NCI-H345 treated with DMSO at 0.1 percent for 48 hours (cell line): ENCODE measurements around the gene USP7.
"Not testable (repeated sequence)": the region's sequence is repeated elsewhere in the genome, so short reads cannot be mapped to it uniquely, and the experiment has no call there.

Experiments used
- DNase-seq: peaks from one replicate; lab custom pipeline; 2025; ENCODE audit not compliant: unreplicated experiment; lab: John Stamatoyannopoulos, UW

The USP7 gene

DNA sequence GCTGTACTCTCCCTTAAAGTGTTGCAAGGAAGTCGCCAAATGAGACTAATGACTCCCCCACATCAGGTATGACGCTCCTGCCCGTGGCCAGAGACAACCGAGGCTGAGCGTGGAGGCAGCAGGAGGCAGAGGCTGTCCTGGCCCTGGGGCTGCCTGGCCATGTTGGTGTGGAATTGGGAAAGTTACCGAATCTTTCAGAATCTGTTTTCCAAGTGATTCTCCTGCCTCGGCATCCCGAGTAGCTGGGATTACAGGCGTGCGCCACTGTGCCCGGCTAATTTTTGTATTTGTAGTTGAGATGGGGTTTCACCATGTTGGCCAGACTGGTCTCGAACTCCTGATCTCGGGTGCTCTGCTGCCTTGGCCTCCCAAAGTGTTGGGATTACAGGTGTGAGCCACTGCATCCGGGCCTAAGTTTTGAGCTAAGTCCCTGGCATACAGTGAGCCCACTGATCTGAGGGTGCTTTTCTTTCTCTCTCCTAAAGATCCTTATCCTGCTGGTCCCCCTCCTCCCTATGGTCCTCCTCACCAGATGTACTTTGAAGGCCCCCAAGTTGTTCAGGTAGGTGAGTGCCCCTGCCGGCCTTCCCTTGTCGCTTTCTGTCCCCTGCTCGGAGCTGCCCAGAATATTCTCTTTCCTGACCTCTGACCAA is 80.9 kb downstream of the USP7 start:
- no peak for DNase-seq

DNA sequence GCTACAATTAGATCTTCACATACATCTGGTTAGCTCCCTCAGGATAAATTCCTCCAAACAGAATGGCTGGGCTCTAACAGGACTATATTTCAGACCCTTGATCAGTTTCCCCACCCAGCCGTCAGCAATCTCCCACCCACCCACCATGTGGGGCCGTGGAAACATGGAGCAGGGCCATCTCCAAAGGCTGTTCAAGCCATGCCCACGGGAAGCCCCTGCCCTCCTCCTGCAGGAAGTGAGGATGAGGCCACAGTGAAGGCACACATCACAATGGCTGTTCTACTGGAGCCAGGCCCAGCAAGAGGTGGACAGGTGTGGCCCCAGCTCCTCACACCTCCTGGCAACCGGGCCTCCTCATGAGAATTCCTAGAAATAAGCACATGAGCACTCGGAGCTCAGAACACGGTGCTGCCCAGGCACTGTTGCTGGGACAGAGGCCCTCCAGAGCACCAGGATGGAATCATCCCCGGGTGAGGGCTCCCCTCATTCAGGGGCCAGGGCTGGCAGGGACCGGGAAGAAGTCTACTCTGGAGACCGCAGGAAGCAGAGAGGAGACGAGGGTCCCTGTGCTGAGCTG is 81.6 kb downstream of the USP7 start, which contains the start of gene LITAFD:
TSS of gene LITAFD (plus strand) at position 311 of the 577 bp plus-strand sequence. CDS start 2,005 bp downstream, outside the sequence.
- DNase-seq, result no peak

- no peak for DNase-seq
Observed at GRCh38 chr16:8880839-8881510, 82.7 kb downstream of the USP7 start.

- no peak for DNase-seq
Observed at GRCh38 chr16:8878523-8878911, 85.2 kb downstream of the USP7 start.

- no peak for DNase-seq
Observed at GRCh38 chr16:8877894-8878522, 85.7 kb downstream of the USP7 start.

GRCh38 chr16:8875317-8875716 is 88.4 kb downstream of the USP7 start:
- not testable (repeated sequence) for DNase-seq

DNA sequence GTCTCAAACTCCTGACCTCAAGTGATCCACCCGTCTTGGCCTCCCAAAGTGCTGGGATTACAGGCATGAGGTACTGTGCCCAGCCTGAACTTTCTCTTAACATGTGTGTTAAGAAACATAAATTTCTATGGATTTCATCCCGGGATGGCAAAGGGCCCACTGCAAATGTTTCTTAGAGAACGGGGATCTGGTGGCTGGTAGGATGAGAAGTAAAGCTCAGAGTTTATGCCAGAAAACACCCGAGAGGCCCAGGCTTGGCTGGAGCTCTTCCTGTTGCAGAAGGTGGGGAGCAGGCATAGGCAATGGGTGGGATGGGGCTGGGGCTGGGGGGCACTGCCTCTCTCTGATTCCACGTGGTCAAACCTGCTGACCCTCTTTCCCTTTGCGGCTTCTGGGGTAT is 89.3 kb downstream of the USP7 start:
- no peak for DNase-seq

DNA sequence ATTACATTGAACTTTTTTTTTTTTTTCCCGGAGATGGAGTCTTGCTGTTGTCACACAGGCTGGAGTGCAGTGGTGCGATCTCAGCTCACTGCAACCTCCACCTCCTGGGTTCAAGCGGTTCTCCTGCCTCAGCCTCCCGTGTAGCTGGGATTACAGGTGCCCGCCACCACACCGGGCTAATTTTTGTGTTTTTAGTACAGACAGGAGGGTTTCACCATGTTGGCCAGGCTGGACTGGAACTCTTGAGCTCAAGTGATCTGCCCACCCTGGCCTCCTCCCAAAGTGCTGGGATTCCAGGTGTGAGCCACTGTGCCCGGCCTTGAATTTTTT is 89.9 kb downstream of the USP7 start:
- not testable (repeated sequence) for DNase-seq

- no peak for DNase-seq
Observed at GRCh38 chr16:8872967-8873865, 90.5 kb downstream of the USP7 start.

- DNase-seq, result no peak
Observed at GRCh38 chr16:8872071-8872470, 91.6 kb downstream of the USP7 start.

- DNase-seq, result not testable (repeated sequence)
Observed at GRCh38 chr16:8869988-8870241, 93.8 kb downstream of the USP7 start.

- DNase-seq, result no peak
Observed at GRCh38 chr16:8869212-8869987, 94.3 kb downstream of the USP7 start.

GRCh38 chr16:8868416-8869211 is 95.1 kb downstream of the USP7 start, which contains the start of gene CARHSP1:
CARHSP1 (minus strand) TSS chr16:8869006; CDS start chr16:8859328, 9,678 bp downstream.
- peak; percentile 56 for DNase-seq

DNA sequence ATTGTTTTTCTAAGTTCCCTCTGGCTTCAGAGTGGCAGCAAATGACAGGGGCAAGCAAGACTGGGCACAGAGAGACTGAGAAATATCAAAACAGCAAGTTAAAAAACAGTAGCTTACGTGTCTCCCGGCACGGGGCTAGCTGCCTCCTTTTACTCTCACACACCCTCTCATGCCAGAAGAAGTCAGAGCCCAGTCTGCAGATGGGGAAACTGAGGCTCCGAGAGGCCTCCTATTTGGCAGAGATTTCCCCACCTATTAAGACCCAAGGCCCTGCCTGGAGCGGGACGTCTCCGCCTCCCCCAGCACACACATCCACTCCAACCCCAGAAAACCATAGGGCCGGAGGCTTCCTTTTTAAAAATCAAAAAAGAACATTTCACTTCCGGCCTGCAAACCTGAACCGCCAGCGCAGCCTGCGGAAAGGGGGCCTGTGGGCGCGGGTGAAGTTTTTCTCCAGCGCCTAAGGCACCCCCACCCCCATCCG is 95.7 kb downstream of the USP7 start:
- DNase-seq, result no peak

DNA sequence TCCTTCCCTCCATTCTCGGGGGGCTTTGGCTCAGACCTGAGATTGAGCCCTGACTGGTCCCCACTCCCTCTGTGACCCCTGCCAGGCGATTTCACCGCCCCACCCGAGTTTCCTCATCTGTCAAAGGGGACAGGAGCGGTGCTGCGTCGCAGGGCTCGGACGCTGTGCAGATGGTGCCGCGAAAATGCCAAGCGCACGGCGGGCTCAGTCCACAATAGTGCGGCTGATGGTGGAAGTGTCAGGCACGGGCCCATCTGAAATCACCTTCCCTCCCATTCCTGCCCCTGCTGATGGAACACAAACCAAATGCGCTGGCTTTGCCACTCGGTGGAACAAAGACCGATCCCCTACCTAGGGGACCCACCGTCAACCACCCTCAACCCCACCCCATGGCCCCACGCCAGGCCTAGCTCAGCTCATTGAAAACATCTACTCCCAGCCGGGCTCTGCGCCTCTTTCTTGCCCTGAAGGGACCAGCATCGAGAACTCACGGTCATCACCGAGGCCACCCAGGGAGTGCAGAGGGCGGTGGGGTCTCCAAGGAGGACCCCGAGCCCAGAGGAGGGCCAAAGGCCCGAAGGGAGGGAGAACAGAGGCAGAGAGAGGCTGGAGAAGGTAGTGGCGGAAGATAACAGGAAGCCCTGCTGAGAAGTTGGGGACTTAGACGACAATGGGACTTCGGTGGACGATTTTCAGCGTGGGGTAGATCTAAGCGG is 96.3 kb downstream of the USP7 start:
- DNase-seq, result no peak

- DNase-seq, result no peak
Observed at GRCh38 chr16:8866884-8867215, 96.9 kb downstream of the USP7 start.

DNA sequence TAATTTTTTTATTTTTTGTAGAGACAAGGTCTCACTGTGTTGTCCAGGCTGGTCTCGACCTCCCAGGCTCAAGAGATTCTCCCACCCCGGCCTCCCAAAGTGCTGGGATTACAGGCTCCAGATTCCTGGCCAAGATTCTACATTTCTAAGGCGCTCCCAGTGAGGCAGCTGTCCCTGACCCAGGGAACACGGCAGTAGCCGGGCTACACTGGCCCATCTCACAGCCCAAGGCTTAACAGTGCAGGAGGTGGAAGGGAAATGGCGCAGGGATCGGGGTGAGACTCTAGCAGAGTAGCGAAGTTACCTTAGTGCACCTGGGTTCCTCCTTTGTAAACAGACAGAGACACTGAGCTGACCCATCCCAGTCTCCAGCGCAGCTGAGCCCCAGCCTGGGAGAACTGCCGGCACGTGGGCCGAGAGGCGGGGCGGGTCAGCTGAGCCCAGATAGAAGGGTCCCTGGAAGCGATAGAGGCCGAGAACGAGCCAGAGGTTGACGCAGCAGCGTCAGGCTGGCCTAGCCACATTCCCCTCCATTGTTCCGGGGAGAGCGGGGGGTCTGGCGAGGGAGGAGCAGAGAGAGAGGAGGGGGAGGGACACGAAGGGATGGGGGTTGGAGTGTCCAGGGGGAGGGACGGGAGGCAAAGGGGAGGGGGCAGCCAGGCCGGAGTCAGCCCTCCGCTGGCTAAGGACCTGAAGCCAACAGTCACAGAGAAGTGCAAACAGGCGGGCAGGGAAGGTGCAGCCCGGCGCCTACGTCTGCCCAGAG is 97.4 kb downstream of the USP7 start:
- DNase-seq, result no peak
